Astrocyte (in vitro differentiated cells and primary cell): Measurements from ENCODE around the gene ATG4C. TPM values are rescaled to one million over a fixed set of nuclear protein-coding genes. Genes with fewer than 3 reads are reported as not detected.

Experiments
- DNase-seq: peaks from one replicate; pipeline ENCODE4 v3.0.0-alpha.2; 2010; ENCODE audit warnings: low read depth
- FAIRE-seq: peaks from 2 replicates; lab custom pipeline; 2011; peaks lifted over from hg19 to GRCh38; lab: Jason Lieb, UNC
- H2AFZ ChIP-seq: 2 replicates; pipeline ENCODE4 v1.6.0; 2012; ENCODE audit warnings: low read depth, low read length, inconsistent platforms
- H3K27ac ChIP-seq: 2 replicates; pipeline ENCODE4 v1.5.1; 2011; ENCODE audit warnings: low read depth, low read length, inconsistent platforms
- H3K27me3 ChIP-seq: 2 replicates; pipeline ENCODE4 v1.6.0; 2011; ENCODE audit warnings: low read length, inconsistent platforms; ENCODE audit not compliant: insufficient read depth
- H3K36me3 ChIP-seq: 2 replicates; pipeline ENCODE4 v1.5.1; 2011; ENCODE audit warnings: low read length, inconsistent platforms; ENCODE audit not compliant: insufficient read depth
- H3K4me1 ChIP-seq: 2 replicates; pipeline ENCODE4 v1.5.1; 2011; ENCODE audit warnings: low read length, inconsistent platforms; ENCODE audit not compliant: insufficient read depth
- H3K4me2 ChIP-seq: 2 replicates; pipeline ENCODE4 v1.6.0; 2012; ENCODE audit warnings: low read length, inconsistent platforms
- H3K4me3 ChIP-seq: 2 replicates; pipeline ENCODE4 v1.5.1; 2011; ENCODE audit warnings: low read depth, mild to moderate bottlenecking, low read length, inconsistent platforms; ENCODE audit not compliant: insufficient read depth
- H3K79me2 ChIP-seq: 2 replicates; pipeline ENCODE4 v1.6.0; 2012; ENCODE audit warnings: mild to moderate bottlenecking, low read length, inconsistent platforms; ENCODE audit not compliant: insufficient read depth
- H3K9ac ChIP-seq: 2 replicates; pipeline ENCODE4 v1.6.0; 2012; ENCODE audit warnings: mild to moderate bottlenecking, low read length, inconsistent platforms
- H3K9me3 ChIP-seq: 2 replicates; pipeline ENCODE4 v1.5.1; 2012; ENCODE audit warnings: low read depth, mild to moderate bottlenecking, low read length, inconsistent platforms; ENCODE audit not compliant: insufficient read depth
- H4K20me1 ChIP-seq: 2 replicates; pipeline ENCODE4 v1.6.0; 2012; ENCODE audit warnings: low read length, inconsistent platforms; ENCODE audit not compliant: insufficient read depth
- H3K27ac Mint-ChIP-seq: one replicate; pipeline ENCODE4 v1.8.0; 2021; ENCODE audit warnings: mild to moderate bottlenecking, mixed read lengths; ENCODE audit not compliant: unreplicated experiment
- H3K27me3 Mint-ChIP-seq: one replicate; pipeline ENCODE4 v1.8.0; 2021; ENCODE audit warnings: low read depth, mixed read lengths; ENCODE audit not compliant: unreplicated experiment
- H3K36me3 Mint-ChIP-seq: one replicate; pipeline ENCODE4 v1.8.0; 2021; ENCODE audit warnings: low read depth, mixed read lengths; ENCODE audit not compliant: unreplicated experiment
- H3K4me1 Mint-ChIP-seq: one replicate; pipeline ENCODE4 v1.8.0; 2021; ENCODE audit warnings: low read depth, mixed read lengths; ENCODE audit not compliant: unreplicated experiment
- H3K4me3 Mint-ChIP-seq: one replicate; pipeline ENCODE4 v1.8.0; 2021; ENCODE audit warnings: mild to moderate bottlenecking, moderate library complexity, mixed read lengths; ENCODE audit not compliant: unreplicated experiment
- H3K9me3 Mint-ChIP-seq: one replicate; pipeline ENCODE4 v1.8.0; 2021; ENCODE audit warnings: mild to moderate bottlenecking, mixed read lengths; ENCODE audit not compliant: unreplicated experiment
- CTCF ChIP-seq: IDR thresholded peaks from 2 replicates; pipeline ENCODE4 v1.5.1; 2011; ENCODE audit warnings: low read depth, mild to moderate bottlenecking, inconsistent platforms, low read length, moderate library complexity; ENCODE audit not compliant: insufficient read depth
- EZH2 ChIP-seq: IDR thresholded peaks from 2 replicates; pipeline ENCODE4 v1.6.1; 2012; ENCODE audit warnings: mild to moderate bottlenecking, low read length, inconsistent platforms; ENCODE audit not compliant: insufficient read depth
- total RNA-seq: library from RNA; stranded (reverse); gene quantifications from 2 replicates; pipeline ENCODE4 v1.2.1, GENCODE V29; 2021

ATG4C gene
- total RNA-seq, 1 donor from 2014 or later: 7.0 TPM

- no peak overlapping the region for H3K27ac ChIP-seq
- H3K9me3 ChIP-seq: no peaks in the 10 kb centered on the region
- Mint-ChIP-seq H3K27me3 (no peaks in the 10 kb centered on the region), H3K27ac (no peak overlapping the region), H3K4me3 (no peak overlapping the region), H3K9me3 (no peaks in the 10 kb centered on the region), H3K36me3 (no peaks in the 10 kb centered on the region), H3K4me1 (no peaks in the 10 kb centered on the region)
- no peak overlapping the region for H3K4me2 ChIP-seq
- no peak overlapping the region for H3K4me3 ChIP-seq
- no peaks in the 10 kb centered on the region for H3K27me3 ChIP-seq
- DNase-seq (no peak), FAIRE-seq (no peak)
- TF ChIP-seq CTCF (no peak), EZH2 (no peak)
- H2AFZ ChIP-seq: no peak overlapping the region
- no peaks in the 10 kb centered on the region for H4K20me1 ChIP-seq
- no peak overlapping the region for H3K9ac ChIP-seq
- no peaks in the 10 kb centered on the region for H3K4me1 ChIP-seq
- H3K79me2 ChIP-seq: no peaks in the 10 kb centered on the region
- no peaks in the 10 kb centered on the region for H3K36me3 ChIP-seq
Measured at GRCh38 chr1:62876535-62876934, 92.6 kb downstream of the ATG4C start.

- H3K36me3 ChIP-seq: no peaks in the 10 kb centered on the region
- peaks cover 4% of the 10 kb centered on the region for H3K4me1 Mint-ChIP-seq
- no peaks in the 10 kb centered on the region for H3K9me3 Mint-ChIP-seq
- no peaks in the 10 kb centered on the region for H3K27me3 Mint-ChIP-seq
- no peaks in the 10 kb centered on the region for H3K79me2 ChIP-seq
- no peak overlapping the region for H3K4me2 ChIP-seq
- no peak overlapping the region for H3K27ac Mint-ChIP-seq
- no peak overlapping the region for H3K9ac ChIP-seq
- no peaks in the 10 kb centered on the region for H3K9me3 ChIP-seq
- DNase-seq (no peak), FAIRE-seq (no peak)
- no peaks in the 10 kb centered on the region for H4K20me1 ChIP-seq
- no peaks in the 10 kb centered on the region for H3K4me1 ChIP-seq
- H3K36me3 Mint-ChIP-seq: no peaks in the 10 kb centered on the region
- no peak overlapping the region for H3K4me3 ChIP-seq
- no peaks in the 10 kb centered on the region for H3K27me3 ChIP-seq
- TF ChIP-seq CTCF (no peak), EZH2 (no peak)
- H3K27ac ChIP-seq: no peak overlapping the region
- H3K4me3 Mint-ChIP-seq: no peak overlapping the region
- H2AFZ ChIP-seq: no peak overlapping the region
Measured at GRCh38 chr1:62877579-62877978, 93.6 kb downstream of the ATG4C start.

GRCh38 chr1:62879962-62880361 lies 96.0 kb downstream of the ATG4C start:
- no peaks in the 10 kb centered on the region for H4K20me1 ChIP-seq
- no peak overlapping the region for H3K9ac ChIP-seq
- Mint-ChIP-seq H3K4me1 (peaks cover 4% of the 10 kb centered on the region), H3K4me3 (no peak overlapping the region), H3K36me3 (no peaks in the 10 kb centered on the region), H3K9me3 (no peaks in the 10 kb centered on the region), H3K27ac (no peak overlapping the region), H3K27me3 (no peaks in the 10 kb centered on the region)
- no peaks in the 10 kb centered on the region for H3K4me1 ChIP-seq
- H3K27me3 ChIP-seq: no peaks in the 10 kb centered on the region
- H3K4me3 ChIP-seq: no peak overlapping the region
- H2AFZ ChIP-seq: no peak overlapping the region
- FAIRE-seq: no peak
- no peak for TF ChIP-seq CTCF
- TF ChIP-seq EZH2: no peak
- no peaks in the 10 kb centered on the region for H3K9me3 ChIP-seq
- no peak overlapping the region for H3K27ac ChIP-seq
- H3K4me2 ChIP-seq: no peak overlapping the region
- no peaks in the 10 kb centered on the region for H3K79me2 ChIP-seq
- no peak for DNase-seq
- no peaks in the 10 kb centered on the region for H3K36me3 ChIP-seq
